ENCODE data around the gene TTC19.

The TTC19 gene

GRCh38 chr17:15999141-15999973, at the start of gene TTC19, which contains the start of gene ZSWIM7:
Gene TTC19 (plus strand): TSS chr17:15999824. CDS start chr17:15999849, 25 bp downstream.
Gene ZSWIM7 (minus strand): TSS chr17:15999704. CDS start chr17:15999594, 110 bp downstream.
- peak; percentile 91 for DNase-seq

- no peak for DNase-seq
Observed at GRCh38 chr17:15951368-15952047, 48.1 kb upstream of the TTC19 start.

GRCh38 chr17:15952048-15952532, 47.5 kb upstream of the TTC19 start:
- DNase-seq = no peak

- DNase-seq = no peak
Observed at GRCh38 chr17:15952916-15953790, 46.5 kb upstream of the TTC19 start.

GRCh38 chr17:15954222-15954621, 45.4 kb upstream of the TTC19 start:
- DNase-seq = no peak

- no peak for DNase-seq
Observed at GRCh38 chr17:15955793-15956541, 43.7 kb upstream of the TTC19 start.

- no peak for DNase-seq
Observed at GRCh38 chr17:15957206-15957605, 42.4 kb upstream of the TTC19 start.

GRCh38 chr17:15957608-15958307, 41.9 kb upstream of the TTC19 start:
- DNase-seq = no peak

GRCh38 chr17:15958484-15958854, 41.2 kb upstream of the TTC19 start:
- DNase-seq = no peak

GRCh38 chr17:15963670-15964110, 35.9 kb upstream of the TTC19 start:
- DNase-seq = no peak

GRCh38 chr17:15965528-15965927, 34.1 kb upstream of the TTC19 start:
- no peak for DNase-seq

GRCh38 chr17:15966183-15966878, 33.3 kb upstream of the TTC19 start:
- DNase-seq = no peak

GRCh38 chr17:15966879-15967248, 32.8 kb upstream of the TTC19 start:
- DNase-seq = no peak

- no peak for DNase-seq
Observed at GRCh38 chr17:15967706-15968399, 31.8 kb upstream of the TTC19 start.

GRCh38 chr17:15969463-15969862, 30.2 kb upstream of the TTC19 start:
- DNase-seq = no peak

GRCh38 chr17:15970500-15970899, 29.1 kb upstream of the TTC19 start:
- DNase-seq = no peak

- no peak for DNase-seq
Observed at GRCh38 chr17:15971098-15971678, 28.4 kb upstream of the TTC19 start.

GRCh38 chr17:15971882-15972281, 27.7 kb upstream of the TTC19 start:
- DNase-seq = no peak

- DNase-seq = no peak
Observed at GRCh38 chr17:15972497-15972951, 27.1 kb upstream of the TTC19 start.

- no peak for DNase-seq
Observed at GRCh38 chr17:15973016-15973415, 26.6 kb upstream of the TTC19 start.
